ENCODE measurements around the gene TEX12. TPM values are rescaled to one million over a fixed set of nuclear protein-coding genes. Genes with fewer than 3 reads are reported as not detected.

The TEX12 gene
- total RNA-seq, 2 donors from 2014 or later: not detected

GRCh38 chr11:112175599-112175952 lies 8.4 kb downstream of the TEX12 start:
- H3K4me1 Mint-ChIP-seq: no peaks in the 10 kb centered on the region

GRCh38 chr11:112176077-112176476 lies 8.9 kb downstream of the TEX12 start:
- H3K4me3 ChIP-seq (ENCODE audit: low read length): no peak overlapping the region
- no peaks in the 10 kb centered on the region for H3K9me3 ChIP-seq (ENCODE audit: control insufficient read depth, low read length)
- no peak for TF ChIP-seq CTCF (conservative IDR thresholded peaks at IDR 0.05)
- Mint-ChIP-seq H3K27ac (no peak overlapping the region), H3K9me3 (no peaks in the 10 kb centered on the region), H3K4me1 (no peaks in the 10 kb centered on the region), H3K36me3 (ENCODE audit: low read depth) (no peaks in the 10 kb centered on the region), H3K4me3 (no peak overlapping the region), H3K27me3 (ENCODE audit: insufficient read depth) (peaks cover 15% of the 10 kb centered on the region)
- H3K27ac ChIP-seq (ENCODE audit: low read depth, low read length): no peak overlapping the region
- H3K36me3 ChIP-seq (ENCODE audit: control insufficient read depth, insufficient read depth, low read length): no peaks in the 10 kb centered on the region
- H3K4me1 ChIP-seq (ENCODE audit: control insufficient read depth, insufficient read depth, low read length): no peaks in the 10 kb centered on the region
- no peak overlapping the region for H3K9ac ChIP-seq (ENCODE audit: extremely low read depth, low read length, poor library complexity, severe bottlenecking)
- DNase-seq: no peak
- no peaks in the 10 kb centered on the region for H3K27me3 ChIP-seq (ENCODE audit: control insufficient read depth, insufficient read depth, low read length, poor library complexity, severe bottlenecking)
- WGBS, 2 experiments (ENCODE audit: insufficient coverage in 1 of 2, insufficient read length in 1 of 2): 100% methylated on average over 1 of the region's 1 CpG; no CpG with 5 or more reads in 1 of the 2 experiments

More at GRCh38 chr11:112175599-112175952, 8.4 kb downstream of the TEX12 start:
- Mint-ChIP-seq H3K27ac (no peak overlapping the region), H3K27me3 (ENCODE audit: insufficient read depth) (peaks cover 15% of the 10 kb centered on the region), H3K9me3 (no peaks in the 10 kb centered on the region), H3K4me3 (peak overlapping the region; percentile 29), H3K36me3 (ENCODE audit: low read depth) (no peaks in the 10 kb centered on the region)
- Histone ChIP-seq H3K4me1 (ENCODE audit: control insufficient read depth, insufficient read depth, low read length) (no peaks in the 10 kb centered on the region), H3K9me3 (ENCODE audit: control insufficient read depth, low read length) (no peaks in the 10 kb centered on the region), H3K27me3 (ENCODE audit: control insufficient read depth, insufficient read depth, low read length, poor library complexity, severe bottlenecking) (no peaks in the 10 kb centered on the region), H3K4me3 (ENCODE audit: low read length) (peak overlapping the region; percentile 67), H3K27ac (ENCODE audit: low read depth, low read length) (no peak overlapping the region), H3K9ac (ENCODE audit: extremely low read depth, low read length, poor library complexity, severe bottlenecking) (no peak overlapping the region), H3K36me3 (ENCODE audit: control insufficient read depth, insufficient read depth, low read length) (no peaks in the 10 kb centered on the region)
- TF ChIP-seq CTCF (conservative IDR thresholded peaks at IDR 0.05): no peak
- 74 to 91% methylated on average over 2 to 4 of the region's 4 CpGs for WGBS, 2 experiments (ENCODE audit: insufficient coverage in 1 of 2, insufficient read length in 1 of 2)
- DNase-seq: no peak

GRCh38 chr11:112177589-112177988 lies 10.4 kb downstream of the TEX12 start:
- 91% methylated on average over 4 of the region's 4 CpGs; no CpG with 5 or more reads in 1 of the 2 experiments for WGBS, 2 experiments (ENCODE audit: insufficient coverage in 1 of 2, insufficient read length in 1 of 2)
- H3K4me3 ChIP-seq (ENCODE audit: low read length): no peak overlapping the region
- no peaks in the 10 kb centered on the region for H3K27me3 ChIP-seq (ENCODE audit: control insufficient read depth, insufficient read depth, low read length, poor library complexity, severe bottlenecking)
- H3K36me3 ChIP-seq (ENCODE audit: control insufficient read depth, insufficient read depth, low read length): no peaks in the 10 kb centered on the region
- peaks cover 15% of the 10 kb centered on the region for H3K27me3 Mint-ChIP-seq (ENCODE audit: insufficient read depth)
- no peak for DNase-seq
- no peak overlapping the region for H3K27ac ChIP-seq (ENCODE audit: low read depth, low read length)
- no peaks in the 10 kb centered on the region for H3K4me1 ChIP-seq (ENCODE audit: control insufficient read depth, insufficient read depth, low read length)
- H3K9me3 ChIP-seq (ENCODE audit: control insufficient read depth, low read length): no peaks in the 10 kb centered on the region
- no peak overlapping the region for H3K27ac Mint-ChIP-seq
- no peak for TF ChIP-seq CTCF (conservative IDR thresholded peaks at IDR 0.05)
- H3K4me3 Mint-ChIP-seq: no peak overlapping the region
- H3K4me1 Mint-ChIP-seq: no peaks in the 10 kb centered on the region
- no peak overlapping the region for H3K9ac ChIP-seq (ENCODE audit: extremely low read depth, low read length, poor library complexity, severe bottlenecking)
- H3K9me3 Mint-ChIP-seq: peaks cover 7% of the 10 kb centered on the region
- H3K36me3 Mint-ChIP-seq (ENCODE audit: low read depth): no peaks in the 10 kb centered on the region

Data from endodermal cell (in vitro differentiated cells).